ENCODE data around the gene PPP3CB. TPM values are rescaled to one million over a fixed set of nuclear protein-coding genes. Genes with fewer than 3 reads are reported as not detected.

The PPP3CB gene
- total RNA-seq, 4 donors from 2014 or later: 60.1 to 91.6 (median 68.7) TPM

DNA sequence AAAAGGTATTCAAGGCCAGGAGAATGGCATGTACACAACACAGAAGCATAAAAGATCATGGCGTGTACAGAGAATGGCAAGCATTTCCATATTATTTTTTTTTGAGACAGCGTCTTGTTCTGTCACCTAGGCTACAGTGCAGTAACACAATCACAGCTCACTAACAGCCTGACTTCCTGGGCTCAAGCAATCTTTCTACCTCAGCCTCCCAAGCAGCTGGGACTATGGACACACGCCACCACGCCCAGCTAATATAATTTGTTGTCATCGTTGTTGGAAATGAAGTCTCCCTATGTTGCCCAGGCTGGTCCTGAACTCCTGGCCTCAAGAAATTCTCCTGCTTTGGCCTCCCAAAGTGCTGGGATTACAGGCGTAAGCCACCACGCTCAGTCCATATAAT is 109.2 kb downstream of the PPP3CB start:
- no peak for TF ChIP-seq POLR2A (IDR thresholded peaks at IDR 0.05)
- TF ChIP-seq, protein P1, sequence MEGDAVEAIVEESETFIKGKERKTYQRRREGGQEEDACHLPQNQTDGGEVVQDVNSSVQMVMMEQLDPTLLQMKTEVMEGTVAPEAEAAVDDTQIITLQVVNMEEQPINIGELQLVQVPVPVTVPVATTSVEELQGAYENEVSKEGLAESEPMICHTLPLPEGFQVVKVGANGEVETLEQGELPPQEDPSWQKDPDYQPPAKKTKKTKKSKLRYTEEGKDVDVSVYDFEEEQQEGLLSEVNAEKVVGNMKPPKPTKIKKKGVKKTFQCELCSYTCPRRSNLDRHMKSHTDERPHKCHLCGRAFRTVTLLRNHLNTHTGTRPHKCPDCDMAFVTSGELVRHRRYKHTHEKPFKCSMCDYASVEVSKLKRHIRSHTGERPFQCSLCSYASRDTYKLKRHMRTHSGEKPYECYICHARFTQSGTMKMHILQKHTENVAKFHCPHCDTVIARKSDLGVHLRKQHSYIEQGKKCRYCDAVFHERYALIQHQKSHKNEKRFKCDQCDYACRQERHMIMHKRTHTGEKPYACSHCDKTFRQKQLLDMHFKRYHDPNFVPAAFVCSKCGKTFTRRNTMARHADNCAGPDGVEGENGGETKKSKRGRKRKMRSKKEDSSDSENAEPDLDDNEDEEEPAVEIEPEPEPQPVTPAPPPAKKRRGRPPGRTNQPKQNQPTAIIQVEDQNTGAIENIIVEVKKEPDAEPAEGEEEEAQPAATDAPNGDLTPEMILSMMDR (IDR thresholded peaks at IDR 0.05 in 4 of 5, conservative IDR thresholded peaks at IDR 0.05 in 1 of 5): no peak
- Histone ChIP-seq H3K27me3 (no peaks in the 10 kb centered on the region), H3K9me3 (no peaks in the 10 kb centered on the region), H3K4me1 (no peaks in the 10 kb centered on the region), H3K36me3 (peaks cover 8 to 91% of the 10 kb centered on the region in 2 donors), H3K4me3 (no peak overlapping the region), H3K27ac (no peak overlapping the region)
- DNase-seq: no peak
- in situ Hi-C loops (cut with MboI; ENCODE audit: low sequenced_read_pairs in 4 of 4): no loop called here
- intact Hi-C loops (cut with DNase I; ENCODE audit: low total_unique reads): no loop called here
- ATAC-seq: no peak

Other genes starting within 250 kb of the PPP3CB start
- gene DNAJC9, start 248.8 kb downstream of the PPP3CB start, total RNA-seq: 10 to 100 TPM in 1 of 4 donors, 1 to 10 TPM in 3; 7.2 to 10.0 (median 8.9) TPM
- gene MRPS16, start 243.4 kb downstream of the PPP3CB start, total RNA-seq: 100 to 1,000 TPM in 1 of 4 donors, 10 to 100 TPM in 3; 73.2 to 104 (median 79.6) TPM
- gene CFAP70, start 137.2 kb downstream of the PPP3CB start, total RNA-seq: 1 to 10 TPM in 2 of 4 donors, under 1 TPM in 2; 0.20 to 1.8 (median 1.1) TPM
- gene ANXA7, start 82.0 kb downstream of the PPP3CB start, total RNA-seq: 100 to 1,000 TPM; 169 to 203 (median 186) TPM
- 10 to 100 TPM in 3 of 4 donors, 1 to 10 TPM in 1; 1.4 to 49.4 (median 30.4) TPM for gene MSS51, start 62.5 kb downstream of the PPP3CB start, total RNA-seq
- gene USP54, start 95.3 kb upstream of the PPP3CB start, total RNA-seq: 100 to 1,000 TPM in 3 of 4 donors, 10 to 100 TPM in 1; 89.8 to 276 (median 154) TPM
- gene MYOZ1, start 145.4 kb upstream of the PPP3CB start, total RNA-seq: 1,000 to 10,000 TPM in 2 of 4 donors, 100 to 1,000 TPM in 2; 560 to 1,364 (median 992) TPM
- gene SYNPO2L, start 160.0 kb upstream of the PPP3CB start, total RNA-seq: 100 to 1,000 TPM in 1 of 4 donors, 10 to 100 TPM in 3; 26.8 to 117 (median 46.8) TPM
- gene AGAP5, start 202.1 kb upstream of the PPP3CB start, total RNA-seq: 1 to 10 TPM; 1.6 to 4.1 (median 3.1) TPM
- 10 to 100 TPM; 43.6 to 90.5 (median 69.6) TPM for gene SEC24C, start 248.3 kb upstream of the PPP3CB start, total RNA-seq

All from gastrocnemius medialis (tissue), 4 donors.